NCI-H1436 treated with DMSO at 0.1 percent for 48 hours (cell line): Measurements from ENCODE around the gene BRAT1.

ENCODE experiments used
- DNase-seq: peaks from one replicate; lab custom pipeline; 2025; lab: John Stamatoyannopoulos, UW

BRAT1 gene

DNA sequence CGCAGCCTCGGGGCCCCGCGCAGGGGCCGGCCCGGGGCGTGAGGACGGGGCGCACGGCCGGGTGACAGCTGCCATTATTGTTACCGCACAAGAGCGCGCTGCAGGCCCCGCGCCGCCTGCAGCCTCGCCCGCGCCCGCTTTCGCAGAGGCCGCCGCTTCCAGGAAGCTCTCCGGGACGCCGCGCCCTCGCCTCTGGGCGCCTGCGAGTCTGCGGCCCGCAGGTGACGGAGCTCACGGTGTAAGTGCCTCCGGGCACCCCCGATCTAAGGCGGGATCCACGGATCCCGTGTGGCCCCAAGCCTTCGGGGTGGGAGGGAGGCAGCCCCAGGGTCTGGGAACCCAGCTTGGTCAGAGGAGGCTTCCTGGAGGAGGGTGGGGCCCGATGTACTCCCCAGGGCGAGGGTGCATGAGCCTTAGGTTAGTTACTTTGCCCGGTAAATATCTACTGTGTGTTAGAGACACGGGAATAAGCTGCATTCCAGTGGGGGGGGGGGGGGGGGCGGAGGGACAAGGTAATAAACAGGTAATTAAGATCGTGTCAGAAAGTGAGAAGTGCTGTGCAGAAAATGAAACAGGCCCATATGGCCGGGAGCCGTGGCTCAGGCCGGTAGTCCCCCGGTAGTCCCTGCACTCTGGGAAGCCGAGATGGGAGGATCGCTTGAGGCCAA, 4.1 kb upstream of the BRAT1 start:
- DNase-seq: no peak

DNA sequence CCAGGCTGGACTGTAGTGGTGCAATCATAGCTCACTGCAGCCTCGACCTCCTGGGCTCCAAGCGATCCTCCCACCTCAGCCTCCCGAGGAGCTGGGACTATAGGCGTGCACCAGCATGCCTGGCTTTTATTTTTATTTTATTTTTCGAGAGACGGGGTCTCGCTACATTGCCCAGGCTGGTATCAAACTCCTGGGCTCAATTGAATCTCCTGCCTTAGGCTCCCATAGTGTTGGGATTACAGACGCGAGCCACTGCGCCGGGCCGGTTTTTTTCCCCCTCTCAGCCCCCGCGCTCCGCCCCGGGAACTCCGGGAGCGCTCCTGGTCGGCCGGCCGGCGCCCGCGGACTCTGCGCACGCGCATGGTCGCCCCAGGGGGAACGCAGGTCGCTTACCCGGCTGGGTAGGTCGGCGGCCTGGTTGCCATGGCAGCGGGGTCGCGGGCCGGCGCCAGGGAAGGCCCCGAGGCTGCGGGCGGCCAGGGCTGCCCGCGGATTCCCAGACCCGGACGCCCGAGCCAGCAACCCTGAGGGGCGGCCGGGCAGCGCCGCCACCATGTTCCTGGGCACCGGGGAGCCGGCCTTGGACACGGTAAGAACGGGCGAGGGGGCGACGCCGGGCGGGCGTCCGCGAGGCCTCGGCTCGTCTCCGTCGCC, 3.4 kb upstream of the BRAT1 start, which contains the start of gene IQCE:
TSS of gene IQCE (plus strand) at position 351 of the 654 bp plus-strand sequence. CDS start at position 554, 203 bp downstream.
- no peak for DNase-seq

DNA sequence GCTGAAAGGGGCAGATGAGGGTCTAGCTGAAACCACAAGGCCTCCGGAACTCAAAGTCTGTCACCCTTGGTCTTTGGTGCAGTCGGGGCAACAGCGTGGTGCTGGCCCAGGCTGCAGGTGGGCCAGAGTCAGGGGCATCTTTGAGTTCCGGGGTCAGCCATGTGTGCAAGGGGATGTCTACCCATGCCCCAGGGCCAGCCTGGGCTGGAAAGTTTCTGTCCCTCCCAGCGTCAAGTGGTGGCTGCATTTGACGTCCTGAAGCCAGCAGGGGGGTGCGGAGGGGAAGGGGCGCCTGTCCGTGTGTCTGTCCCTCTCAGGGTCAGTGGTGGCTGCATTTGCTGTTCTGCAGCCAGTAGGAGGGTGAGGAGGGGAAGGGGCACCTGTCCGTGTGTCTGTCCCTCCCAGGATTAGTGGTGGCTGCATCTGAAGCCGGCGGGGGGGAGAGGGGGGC, 638 bp downstream of the BRAT1 start:
- no peak for DNase-seq

DNA sequence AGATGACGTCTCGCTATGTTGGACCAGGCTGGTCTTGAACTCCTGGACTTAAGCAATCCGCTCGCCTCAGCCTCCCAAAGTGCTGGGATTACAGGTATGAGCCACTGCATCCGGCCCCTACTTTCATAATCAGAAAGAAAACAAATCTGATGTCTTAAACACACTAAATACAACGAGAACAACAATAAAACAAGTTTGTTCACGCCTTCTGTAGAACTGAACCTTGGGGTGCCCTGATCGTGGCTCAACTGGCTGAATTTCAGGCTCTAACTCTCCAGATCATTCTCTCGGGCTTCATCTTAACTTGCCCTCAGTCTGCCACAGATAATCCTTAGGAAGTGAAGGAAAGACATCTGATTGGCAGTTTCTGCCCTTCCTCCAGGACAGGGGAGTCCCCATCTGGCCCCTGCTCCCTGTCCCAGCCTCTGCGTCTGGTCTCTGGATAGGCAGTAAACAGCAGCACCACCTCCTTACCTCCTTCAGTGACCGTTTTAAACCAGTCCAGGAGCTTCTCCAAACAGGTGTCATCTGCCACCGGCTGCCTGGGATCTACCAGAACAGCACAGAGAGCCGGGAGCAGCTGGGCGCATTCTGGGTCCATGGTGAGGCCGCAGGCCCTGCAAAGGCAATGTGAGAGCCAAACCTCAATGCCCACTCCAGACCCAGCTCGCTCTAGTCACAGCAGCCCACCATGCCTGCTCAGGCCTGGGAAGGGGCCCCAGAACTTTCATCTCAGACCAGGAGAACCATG, 1.3 kb downstream of the BRAT1 start:
- no peak for DNase-seq

DNA sequence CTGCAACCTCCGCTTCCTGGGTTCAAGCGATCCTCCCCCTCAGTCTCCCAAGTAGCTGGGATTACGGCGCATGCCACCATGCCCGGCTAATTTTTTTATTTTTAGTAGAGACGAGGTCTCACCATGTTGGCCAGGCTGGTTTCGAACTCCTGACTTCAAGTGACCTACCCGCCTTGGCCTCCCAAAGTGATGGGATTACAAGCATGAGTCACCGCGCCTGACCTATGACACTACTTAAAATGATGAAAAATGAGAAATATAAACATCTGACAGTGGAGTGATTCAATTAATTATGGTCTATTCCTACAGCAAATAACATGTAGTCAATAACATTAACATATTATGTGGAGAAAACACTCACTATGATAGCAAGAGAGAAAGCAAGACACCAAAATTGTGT, 2.2 kb downstream of the BRAT1 start:
- DNase-seq: no peak

DNA sequence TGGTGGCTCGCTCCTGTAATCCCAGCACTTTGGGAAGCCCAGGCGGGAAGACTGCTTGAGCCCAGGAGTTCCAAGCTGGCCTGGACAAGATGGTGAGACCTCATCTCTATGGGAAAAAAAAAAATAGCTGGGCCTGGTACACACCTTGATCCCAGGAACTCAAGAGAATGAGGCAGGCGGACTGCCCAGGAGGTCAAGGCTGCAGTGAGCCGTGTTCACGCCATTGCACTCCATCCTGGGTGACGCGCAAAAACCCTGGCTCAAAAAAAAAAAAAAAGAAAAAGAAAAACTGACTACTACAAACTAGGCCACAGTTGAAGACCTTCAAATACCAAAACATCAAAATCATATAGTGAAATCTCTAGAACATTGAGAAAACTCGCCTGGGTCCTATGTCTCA, 3.9 kb downstream of the BRAT1 start:
- no peak for DNase-seq

DNA sequence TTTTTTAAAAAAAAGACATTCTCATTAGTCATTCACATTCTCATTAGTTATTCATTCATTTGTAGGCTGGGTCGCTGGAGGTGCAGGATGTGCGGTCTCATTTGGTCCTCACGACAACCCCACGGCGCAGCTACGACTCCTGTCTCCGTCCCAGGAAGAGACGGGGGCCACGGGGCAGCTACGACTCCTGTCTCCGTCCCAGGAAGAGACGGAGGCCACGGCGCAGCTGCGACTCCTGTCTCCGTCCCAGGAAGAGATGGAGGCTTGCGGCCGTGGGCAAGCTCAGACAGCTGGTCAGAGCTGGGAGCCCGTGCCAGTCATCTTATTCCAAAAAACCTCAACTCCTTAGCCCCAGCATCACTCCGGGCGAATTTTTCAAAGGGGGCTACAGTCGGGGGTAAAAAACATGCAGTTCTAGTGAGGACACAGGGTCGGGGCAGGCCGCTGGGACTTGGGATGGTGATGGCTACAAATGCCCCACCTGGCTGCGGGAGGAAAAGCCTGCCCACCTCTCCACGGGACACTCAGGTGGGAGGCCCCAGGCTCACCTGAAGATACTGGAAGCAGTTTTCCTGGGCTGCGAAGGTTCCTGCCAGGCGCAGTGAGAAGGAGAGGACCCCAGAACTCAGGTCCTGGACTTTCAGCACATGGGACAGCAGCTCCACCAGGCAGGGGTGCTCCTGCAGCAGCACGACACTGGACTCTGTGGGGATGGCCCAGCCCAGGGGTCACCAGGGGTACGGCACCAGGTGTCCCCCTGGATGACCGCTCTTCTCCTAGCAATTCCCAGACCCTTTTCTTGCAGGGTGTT, 8.3 kb downstream of the BRAT1 start:
- DNase-seq: no peak

DNA sequence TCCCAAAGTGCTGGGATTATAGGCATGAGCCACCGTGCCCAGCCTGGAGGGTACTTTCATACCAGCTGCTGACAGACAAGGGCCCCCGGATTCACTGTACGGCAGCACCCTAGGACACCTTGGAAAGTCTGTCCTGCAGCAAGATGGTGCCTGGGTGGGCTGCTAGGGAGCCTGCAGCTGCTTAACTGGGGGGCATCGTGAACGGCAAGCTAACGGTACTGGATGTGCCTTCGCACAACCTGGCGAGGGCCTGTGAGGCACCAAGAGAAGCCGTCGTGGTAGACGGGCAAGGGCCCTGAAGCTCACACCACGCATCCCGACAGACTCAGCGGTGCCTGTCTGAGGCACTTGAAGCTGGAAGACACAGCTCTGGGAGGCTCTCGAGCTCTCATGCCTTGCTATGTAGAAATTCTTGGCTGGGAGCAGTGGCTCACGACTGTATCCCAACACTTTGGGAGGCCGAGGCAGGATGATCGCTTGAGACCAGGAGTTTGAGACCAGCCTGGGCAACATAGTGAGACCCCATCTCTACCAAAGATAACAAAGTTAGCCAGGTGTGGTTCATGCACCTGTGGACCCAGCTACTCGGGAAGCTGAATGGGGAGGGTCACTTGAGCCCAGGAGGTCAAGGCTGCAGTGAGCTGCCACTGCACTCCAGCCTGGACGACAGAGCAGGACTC, 9.4 kb downstream of the BRAT1 start:
- no peak for DNase-seq

DNA sequence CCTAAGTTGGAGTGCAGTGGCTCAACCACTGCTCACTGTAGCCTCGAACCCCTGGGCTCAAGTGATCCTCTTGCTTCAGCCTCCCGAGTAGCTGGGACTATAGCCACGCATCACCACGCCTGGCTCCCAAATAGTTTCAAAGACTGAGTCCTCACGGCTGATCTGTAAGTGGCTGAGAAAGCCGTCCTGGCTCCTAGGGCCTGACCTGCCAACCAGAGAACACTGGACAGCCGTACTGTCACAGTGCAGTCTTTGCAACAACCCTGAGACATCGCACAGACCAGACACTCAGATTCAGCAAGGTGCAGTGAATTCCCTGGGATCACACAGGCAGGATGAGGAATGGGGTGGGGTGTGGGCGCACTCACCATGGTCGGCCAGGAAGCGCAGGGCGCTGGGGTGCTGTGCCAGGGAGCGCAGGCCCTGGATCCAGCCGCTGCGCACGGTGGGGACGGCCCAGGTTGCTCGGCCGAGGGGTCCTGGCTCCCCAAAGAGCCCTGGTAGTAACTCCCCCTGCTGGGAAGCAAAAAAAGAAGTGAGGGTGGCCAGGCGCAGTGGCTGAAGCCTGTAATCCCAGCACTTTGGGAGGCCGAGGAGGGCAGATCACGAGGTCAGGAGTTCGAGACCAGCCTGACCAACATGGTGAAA, 10.7 kb downstream of the BRAT1 start:
- DNase-seq: no peak

DNA sequence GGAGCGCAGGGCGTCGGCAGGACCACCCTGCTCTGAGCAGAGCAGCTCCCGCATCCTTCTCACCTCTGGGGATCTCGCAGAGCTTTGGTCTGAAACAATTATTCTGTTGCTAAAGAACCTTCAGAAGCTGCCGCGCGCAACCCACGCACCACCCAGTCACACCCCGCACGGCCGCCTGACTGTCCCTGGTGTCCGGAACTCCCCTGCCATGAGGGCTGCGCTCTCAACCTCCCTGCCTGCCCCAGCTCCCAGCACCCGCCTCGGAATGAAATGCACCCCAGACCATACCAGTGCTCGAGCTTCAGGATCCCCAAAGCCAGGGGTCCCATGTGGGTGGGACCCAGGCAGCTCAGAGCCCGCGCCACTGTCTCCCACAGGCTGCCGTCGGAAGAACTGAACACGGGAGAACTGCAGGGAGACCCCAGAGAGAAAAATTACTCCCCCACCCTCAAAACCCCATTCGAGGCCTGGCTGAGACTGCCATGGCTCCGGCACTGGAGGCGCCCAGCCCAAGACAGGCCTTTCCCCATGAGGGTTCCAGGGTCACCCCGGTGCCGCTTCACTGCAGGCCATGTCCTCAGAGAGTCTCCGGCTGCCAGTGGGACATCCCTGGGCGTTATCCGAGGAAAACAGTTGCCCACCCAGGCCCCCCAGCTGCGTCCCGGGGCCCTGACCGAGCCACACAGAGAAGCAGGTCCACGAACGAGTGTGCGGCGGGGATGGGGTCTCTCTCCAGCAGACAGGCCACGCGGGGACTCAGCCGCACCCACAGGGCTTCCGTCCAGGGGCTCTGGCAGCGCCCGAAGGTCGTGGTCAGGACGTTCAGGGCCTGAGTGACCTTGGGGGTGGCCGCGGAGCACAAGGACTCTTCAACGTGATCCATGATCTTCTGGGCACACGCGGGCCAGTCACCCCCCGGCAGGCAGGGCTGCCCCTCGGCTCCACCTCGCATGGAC, 12.1 kb downstream of the BRAT1 start:
- DNase-seq: no peak

DNA sequence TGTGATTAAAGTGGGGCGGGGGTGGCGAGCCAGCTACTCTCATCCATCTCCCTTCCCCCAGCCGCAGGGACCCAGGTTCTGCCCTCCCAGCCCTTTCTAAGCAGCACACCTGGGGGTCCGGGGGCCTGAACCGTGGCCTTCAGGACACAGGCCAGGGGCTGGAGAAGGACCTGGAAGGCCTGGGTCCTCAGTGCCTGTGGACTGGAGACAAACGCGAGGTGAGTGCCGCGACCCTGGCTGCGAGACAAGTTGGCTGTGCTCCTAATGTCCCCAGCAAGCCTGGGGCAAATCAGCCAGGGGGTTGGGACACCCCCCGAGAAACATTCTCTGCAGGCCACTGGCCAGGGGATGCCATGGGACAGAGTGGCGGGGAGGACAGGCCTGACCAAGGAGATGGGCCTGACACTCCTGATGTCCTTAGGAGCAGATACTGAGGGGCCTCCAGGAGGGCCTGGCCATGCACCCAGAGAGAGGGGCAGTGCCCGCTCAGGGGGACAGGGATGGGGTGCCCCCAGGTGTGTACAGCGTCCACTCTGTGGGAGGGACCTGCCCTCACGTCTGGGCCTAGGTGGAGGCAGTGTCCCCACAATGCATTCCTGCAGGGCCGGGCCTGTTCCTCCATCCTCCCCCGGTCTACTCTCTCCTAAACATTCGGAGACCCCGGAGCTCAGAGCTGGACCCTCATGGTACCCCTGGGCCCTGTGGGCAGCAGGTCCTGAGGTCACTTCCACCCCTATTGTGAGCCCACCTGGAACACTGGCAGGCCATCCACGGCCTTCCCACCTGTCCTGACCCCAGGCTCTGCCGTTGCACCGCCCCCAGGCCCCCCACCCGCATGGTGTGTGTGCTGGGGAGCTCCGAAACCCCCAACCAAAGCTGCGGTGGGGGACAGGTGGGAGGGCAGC, 13.1 kb downstream of the BRAT1 start:
- no peak for DNase-seq

DNA sequence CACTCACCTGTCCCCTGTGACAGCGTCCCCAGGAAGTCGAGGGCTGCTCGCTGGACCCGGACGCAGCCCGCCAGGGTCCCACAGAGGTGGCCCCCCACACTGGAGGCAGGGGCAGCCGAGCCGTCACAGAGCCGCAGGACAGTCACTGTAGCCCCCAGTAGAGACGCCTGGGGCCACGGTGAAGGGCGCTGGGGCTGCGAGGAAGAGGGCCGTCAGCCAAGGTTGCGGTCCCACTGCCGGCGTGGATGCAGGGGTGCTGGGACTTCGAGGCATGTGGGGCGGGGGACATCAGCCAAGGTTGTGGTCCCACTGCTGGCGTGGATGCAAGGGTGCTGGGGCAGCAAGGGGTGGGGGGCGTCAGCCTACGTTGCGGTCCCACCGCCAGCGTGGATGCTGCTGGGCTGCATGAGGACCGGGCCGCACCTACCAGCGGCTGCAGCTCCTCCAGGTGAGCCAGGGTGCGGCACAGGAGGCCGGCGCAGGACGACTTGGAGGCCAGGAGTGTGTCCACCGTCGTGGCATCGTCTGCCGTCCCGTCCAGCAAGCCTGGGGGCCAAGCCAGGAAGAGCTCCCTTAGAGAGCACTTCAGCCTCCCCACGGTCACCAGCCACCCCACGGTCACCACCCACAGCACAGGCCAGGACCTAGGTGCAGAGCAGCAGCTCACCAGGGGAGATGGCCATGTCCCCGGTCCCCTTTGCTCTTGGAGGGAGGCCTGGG, 13.9 kb downstream of the BRAT1 start:
- no peak for DNase-seq

DNA sequence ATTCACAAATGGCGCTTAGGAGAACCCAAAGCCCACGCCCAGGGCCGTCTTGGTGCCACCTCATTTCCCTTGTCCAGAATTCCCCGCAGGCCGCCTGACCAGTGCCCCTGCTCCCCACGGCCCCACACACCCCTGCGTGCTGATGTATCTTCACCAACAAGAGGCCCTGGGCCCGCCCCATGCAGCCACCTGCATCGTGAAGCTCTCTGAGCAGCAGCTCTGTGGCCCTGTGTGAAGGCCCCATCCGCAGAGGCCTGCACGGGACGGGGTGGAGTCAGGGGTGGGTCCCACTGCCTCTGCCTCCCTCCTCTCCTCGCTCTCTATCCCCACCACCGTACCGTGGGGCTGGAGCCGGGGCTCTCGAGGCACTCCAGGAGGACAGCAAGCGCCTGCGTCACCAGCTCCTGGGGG, 14.7 kb downstream of the BRAT1 start:
- no peak for DNase-seq

DNA sequence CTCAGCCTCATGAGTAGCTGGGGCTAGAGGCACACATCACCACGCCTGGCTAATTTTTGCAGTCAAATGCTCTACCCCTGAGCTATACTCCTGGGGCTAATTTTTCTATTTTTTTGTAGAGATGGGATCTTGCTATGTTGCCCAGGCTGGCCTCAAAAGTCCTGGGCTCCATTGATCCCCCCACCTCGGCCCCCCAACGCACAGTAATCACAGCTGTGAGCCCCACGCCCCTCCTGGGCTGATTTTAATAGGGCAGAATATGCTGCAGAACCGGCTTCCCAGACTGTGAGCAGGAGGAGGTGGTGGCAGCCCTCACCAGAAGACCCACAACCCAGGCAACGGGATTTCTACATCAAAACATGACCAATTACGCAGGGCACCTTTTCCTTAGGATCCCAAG, 15.2 kb downstream of the BRAT1 start:
- DNase-seq: no peak

DNA sequence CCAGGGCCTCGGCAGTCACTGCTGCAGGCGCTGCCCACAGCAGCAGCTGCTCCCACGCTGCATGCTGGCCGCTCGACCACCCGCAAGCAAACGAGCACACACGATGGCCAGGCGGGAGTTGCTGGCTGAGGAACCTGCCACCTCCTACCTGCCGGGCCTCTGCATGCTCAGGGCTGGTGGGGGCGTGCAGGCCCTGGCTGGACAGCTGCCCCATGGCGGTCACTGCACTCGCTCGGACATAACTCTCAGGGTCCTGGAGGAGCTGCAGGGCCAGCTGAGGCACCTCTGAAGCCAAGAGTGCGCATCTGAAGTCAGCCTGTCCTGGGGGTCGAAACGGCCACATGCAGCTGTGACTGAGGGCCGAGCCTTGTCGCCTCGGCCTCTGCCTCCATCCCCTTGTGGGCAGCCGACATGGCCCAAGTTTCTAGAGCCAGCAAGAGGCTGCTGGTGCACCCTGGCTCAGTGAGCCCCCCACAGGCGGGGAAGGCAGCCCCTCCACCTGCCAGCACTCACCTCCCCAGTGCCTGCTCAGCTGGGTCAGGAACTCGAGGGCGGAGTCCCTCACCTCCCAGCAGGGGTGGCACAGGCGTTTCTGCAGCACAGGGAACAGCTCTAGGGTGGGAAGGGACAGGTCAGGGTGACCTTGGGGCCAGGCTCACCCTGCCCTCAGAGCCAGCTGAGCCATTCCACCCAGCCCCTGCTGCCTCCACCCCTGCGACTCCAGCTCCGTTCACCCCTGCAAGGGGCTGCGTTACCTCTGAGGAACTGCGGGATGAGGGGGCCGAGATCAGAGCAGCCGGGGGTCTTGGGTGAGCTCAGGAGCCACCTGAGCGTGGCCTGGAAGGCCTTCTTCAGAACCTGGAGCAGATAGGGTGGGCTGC, 16.1 kb downstream of the BRAT1 start:
- no peak for DNase-seq

DNA sequence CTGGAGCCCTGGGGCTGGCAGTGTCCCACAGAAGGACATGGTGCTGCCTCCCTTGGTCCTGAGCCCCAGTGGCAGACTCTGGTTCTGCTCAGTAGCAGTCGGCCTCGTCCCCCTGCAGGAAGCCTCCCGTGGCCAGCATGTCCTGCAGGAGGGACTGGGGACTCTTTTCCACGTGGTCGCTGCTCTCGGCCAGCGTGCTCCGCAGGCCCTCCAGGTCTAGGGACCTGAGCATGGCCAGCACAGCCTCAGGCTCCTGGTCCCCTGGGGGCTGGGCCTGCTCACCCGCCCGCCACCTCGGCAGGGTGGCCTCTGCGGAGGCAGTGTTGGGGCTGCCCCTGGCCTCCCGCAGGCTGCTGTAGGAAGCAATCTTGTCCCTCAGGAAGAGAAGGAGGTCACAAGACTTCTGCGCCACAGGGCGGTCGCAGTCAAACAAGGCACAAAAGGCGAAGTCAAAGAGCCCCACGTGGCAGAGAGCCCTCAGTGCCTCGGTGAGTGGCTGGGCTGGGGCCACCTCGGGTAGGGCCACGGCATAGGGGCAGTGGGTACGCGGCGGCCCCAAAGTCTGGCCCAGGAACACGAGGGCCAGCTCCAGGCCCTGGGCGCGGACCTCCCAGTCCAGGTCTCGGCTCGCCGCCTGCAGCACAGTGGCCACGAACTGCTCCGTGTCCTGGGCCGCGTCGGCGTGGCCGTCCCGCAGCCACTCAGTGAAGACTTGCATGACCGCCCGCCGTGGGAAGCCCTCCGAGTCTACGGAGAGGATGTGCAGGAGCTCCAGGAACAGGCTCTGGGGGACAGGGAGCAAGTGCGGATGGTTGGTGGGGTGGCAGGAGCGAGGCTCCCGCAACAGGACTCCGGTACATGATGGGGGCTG, 17.1 kb downstream of the BRAT1 start:
- no peak for DNase-seq
